Caki2 (cell line): ENCODE results near the gene GFER. TPM values are rescaled to one million over a fixed set of nuclear protein-coding genes. Genes with fewer than 3 reads are reported as not detected.
A peak's percentile ranks its signal among the peaks of the same experiment; 100 is the strongest.
"Not testable (repeated sequence)": the region's sequence is repeated elsewhere in the genome, so short reads cannot be mapped to it uniquely, and the experiment has no call there.

Experiments used
- DNase-seq: peaks from one replicate; pipeline ENCODE4 v3.0.0-alpha.2; 2015; ENCODE audit warnings: low read depth
- in situ Hi-C: cut with HindIII; loops from 2 replicates; pipeline ENCODE4 v1.10.0; 2016; ENCODE audit warnings: low sequenced_read_pairs, low pct_unique_long_range_greater_than_20kb, mixed read lengths
- total RNA-seq: library from RNA; depleted of rRNA; stranded (reverse); fragments of >200 nt; shearing (Covaris generic); gene quantifications from 2 replicates; pipeline ENCODE4 v1.2.3, GENCODE V29; 2014; ENCODE audit warnings: low replicate concordance; rRNA removed

Gene GFER
- 55.9 and 56.8 TPM in 2 replicates for total RNA-seq

DNA sequence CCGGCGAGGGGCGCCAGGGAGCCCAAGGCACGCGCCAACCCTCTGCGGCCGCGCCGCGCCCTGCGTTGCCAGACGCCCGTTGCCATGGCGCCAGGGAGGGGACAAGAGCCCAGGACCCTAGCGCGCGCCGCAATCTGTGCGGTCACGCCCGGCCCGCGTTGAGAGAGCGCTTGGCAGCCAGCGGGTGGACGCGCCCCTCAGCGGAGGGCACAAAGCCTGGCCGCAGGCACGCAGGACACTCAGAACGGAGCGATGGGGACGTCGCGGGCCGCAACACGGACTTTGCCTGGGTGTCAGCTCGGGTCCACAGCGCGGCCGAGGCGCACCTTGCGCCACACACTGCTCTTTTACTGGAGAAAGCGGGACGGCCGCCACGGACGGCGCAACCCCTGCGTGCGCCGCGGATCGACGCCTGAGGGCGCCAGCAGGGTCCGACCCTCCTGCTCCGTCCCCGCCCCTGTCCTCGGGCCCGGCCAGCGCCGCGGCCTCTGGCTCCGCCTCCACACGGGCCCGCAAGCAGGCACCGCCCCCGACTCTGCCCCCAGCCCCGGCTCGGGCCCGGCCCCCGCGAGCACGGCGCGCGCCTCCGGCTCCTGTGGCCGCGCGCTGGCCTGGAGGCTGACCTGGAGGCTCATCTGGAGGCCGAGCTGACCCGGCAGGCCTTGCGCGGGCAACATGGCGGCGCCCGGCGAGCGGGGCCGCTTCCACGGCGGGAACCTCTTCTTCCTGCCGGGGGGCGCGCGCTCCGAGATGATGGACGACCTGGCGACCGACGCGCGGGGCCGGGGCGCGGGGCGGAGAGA lies at the start of gene GFER:
Gene GFER (plus strand): TSS at position 650 of the 803 bp plus-strand sequence. CDS start 26 bp downstream, at position 676.
- DNase-seq: peak; percentile 92
- in situ Hi-C loops: no loop called here

- in situ Hi-C loops: no loop called here
- no peak for DNase-seq
These were observed 47.0 kb upstream of the GFER start for GRCh38 chr16:1936945-1937479.

DNA sequence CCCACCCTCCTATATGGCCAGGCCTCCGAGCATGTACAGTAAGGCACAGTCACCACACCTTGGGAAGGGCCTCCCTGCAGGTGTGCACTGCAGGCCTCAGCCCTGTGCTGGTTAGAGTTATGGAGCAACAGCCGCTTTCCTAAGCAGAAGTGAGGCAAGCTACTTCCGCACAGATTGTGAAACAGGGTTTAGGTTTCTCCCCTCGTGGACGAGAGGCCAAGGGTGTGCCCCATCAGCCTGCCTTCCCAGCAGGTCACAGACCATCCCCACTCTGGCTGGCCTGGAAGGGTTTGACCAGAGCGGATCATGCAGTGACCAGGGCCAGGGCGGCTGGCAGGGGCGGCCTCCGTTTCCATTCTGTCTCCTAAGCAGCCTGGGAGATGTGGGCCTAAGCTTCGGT lies 45.7 kb upstream of the GFER start:
- no peak for DNase-seq
- in situ Hi-C loops: no loop called here

GRCh38 chr16:1938910-1939309 lies 45.1 kb upstream of the GFER start:
- in situ Hi-C loops: no loop called here

DNA sequence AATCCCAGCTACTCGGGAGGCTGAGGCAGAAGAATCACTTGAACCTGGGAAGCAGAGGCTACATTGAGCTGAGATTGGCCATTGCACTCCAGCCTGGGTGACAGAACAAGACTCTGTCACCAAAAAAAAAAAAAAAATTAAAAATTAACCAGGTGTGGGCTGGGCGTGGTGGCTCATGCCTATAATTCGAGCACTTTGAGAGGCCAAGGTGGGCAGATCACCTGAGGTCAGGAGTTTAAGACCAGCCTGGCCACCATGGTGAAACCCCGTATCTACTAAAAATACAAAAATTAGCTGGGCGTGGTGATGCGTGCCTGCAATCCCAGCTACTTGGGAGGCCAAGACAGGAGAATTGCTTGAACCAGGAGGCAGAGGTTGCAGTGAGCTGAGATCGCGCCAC lies 44.2 kb upstream of the GFER start:
- DNase-seq, in situ Hi-C loops: not testable (repeated sequence)

More at GRCh38 chr16:1938910-1939309, 45.1 kb upstream of the GFER start:
- DNase-seq: no peak

DNA sequence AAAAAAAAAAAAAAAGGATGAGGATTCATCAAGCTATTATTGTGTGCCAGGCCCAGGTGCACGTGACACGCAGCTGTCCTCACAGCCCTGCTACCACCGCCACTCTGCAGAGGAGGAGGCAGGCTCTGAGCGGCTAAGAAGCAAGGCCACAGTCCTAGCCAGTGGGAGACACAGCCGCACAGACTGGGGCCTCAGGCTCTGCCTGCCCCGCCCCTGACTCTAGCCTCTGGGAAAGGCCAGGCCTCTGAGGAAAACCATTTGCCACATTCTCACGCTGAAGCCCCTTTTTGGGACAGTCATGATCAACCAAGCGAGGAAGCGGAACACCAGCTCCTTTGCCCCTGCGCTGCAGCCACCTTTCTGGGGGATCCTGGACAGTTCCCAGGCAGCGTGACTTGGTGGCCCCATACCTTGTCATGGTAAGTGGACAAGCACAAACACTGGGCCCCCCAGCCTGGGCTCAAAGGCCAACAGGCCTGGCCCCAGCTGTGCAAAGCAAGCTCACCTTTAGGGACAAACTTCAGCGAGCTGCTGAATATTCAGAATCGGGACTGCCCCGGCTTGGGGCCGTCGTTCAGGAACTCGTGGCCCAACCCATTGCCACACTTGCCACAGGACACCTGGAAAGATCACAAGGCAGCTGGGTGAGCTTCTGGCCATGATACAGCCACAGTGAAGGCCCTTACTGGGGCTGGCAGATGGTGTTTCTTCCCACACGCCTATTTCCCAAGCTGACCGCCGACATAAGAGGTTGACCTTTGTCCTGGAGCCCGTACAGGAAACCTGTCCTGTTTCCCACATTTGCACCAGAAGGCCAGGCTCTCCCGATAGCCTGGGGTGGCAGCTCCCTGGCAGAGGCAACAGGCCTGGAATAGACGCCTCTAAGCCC lies 43.5 kb upstream of the GFER start:
- in situ Hi-C loops: no loop called here
- peak; percentile 98 for DNase-seq

DNA sequence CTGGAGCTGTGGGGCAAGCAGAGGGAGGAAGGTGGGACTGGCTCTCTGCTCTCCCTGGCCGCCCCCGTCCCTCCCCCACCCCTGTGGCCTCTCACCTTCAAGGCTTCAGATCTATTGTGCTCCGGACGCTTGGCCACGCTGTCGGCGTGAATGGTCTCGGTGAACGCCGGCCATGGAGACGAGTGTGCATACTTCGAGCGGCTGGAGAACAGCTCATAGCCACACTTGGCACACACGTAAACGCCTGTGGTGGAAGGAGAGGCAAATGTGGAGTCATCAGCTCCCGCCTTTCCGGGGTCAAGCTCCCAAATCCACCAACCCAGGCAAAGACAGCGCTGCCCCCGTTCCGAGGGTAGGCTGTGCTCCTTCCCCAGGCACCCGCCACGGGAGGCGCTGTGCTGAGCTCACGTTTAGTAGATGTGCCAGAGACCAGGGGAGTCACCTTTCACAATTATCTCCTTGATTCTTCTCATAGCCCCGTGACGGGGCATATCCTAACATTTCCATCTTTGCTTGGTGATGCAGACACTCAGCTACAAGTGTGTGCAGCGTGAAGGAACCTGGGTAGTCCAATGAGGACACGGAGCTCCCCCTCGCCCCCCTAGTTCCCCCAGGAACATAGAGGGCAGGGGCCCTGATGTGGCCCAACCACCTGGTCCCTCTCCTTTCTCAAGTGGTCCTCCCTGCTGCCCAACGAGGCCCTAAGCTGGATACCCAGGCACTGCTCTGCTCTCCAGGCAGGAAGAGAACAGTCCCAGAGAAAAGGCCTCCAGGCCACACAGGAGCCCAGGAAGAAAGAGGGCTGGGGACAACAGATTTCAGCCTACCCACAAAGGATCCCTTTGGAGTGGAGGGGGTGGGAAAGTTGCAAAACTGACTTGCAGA lies 42.6 kb upstream of the GFER start:
- peak; percentile 97 for DNase-seq
- in situ Hi-C loops: no loop called here

- in situ Hi-C loops: no loop called here
- peak; percentile 59 for DNase-seq
These were observed 41.8 kb upstream of the GFER start for GRCh38 chr16:1942047-1942809.

DNA sequence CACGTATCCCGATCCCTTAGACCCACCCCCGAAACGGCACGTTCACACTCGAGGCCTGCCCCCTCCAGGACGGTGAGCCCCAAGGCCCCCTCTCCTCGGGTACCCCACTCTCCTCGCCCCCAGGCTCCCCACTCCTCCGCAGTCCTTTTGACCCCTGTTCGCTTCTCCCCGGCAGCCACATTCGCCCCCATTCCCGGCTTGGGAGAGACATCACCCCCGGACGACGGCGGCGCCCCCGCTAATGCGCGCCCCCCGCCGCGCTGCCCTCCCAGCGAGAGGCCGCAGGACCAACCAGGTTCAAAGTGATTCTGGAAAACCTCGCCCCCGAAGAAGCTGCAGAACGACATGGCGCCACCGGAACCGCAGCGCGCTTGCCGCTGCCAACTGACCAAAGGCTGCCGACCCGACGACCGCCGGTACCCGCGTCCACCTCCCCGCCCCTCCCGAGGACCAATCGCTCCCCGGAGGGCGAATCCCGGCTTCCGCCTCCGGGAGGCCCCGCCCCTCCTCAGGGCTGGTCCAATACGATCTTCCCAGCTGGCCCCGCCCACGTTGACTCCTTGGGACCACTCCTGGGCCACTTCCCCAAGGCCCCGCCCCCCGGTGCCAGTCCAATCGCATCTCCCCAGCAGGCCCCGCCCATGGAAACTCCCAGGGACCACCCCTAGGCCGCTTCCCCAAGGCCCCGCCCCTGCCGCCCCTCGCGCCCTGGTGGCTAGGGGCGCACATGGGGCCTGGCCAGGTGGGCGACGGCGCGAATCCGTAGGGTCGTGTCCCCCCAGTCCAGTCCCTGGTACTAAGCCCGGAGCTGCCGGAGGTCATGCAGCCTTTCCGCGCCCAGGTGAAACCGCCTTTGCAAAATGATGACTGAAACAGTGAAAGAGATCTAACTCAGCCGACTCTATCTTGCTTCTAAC lies 40.9 kb upstream of the GFER start, which contains the start of gene MSRB1:
Gene MSRB1 (minus strand): TSS at position 390 of the 917 bp plus-strand sequence. CDS start 43 bp downstream, at position 347.
- in situ Hi-C loops: no loop called here
- peak; percentile 98 for DNase-seq

- in situ Hi-C loops: no loop called here
- DNase-seq: no peak
These were observed 39.3 kb upstream of the GFER start for GRCh38 chr16:1944612-1945199.

DNA sequence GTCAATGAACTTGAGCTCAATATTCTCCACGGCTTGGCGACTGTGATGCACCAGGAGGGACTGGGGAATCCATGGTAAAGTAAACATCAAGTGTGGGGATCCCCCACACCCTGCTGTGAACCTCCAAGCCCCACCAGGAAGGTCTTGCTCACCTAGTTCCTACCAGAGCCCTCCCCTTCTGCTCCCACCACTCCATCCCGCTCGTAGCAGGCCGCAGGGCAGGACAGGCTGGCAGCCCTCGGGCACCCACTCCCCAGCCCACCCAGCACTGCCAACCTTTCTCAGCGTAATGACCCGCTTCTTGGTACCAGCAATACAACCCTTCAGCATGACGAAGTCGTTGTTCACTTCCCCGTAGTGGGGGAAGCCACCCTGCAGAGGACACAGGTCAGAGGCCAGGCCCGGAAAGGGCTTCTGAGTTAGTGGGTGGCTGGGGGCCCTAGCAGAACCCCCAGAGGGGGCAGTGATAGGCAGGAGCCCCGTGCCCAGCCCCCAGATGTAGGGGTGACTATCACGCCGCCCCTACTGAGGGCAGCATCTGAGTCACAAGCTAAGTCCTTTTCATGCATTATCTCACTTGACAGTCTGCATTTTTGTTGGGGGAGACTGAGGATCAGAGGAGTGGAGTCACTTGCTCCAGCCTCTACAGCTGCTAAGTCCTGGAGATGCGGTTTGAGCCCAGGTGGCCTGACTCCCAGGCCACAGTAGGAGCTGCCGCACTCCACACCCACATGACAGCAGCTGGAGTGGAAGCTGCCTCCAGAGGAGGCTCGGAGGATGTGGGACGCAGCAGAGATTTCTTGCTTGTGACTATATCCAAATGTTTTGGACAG lies 38.2 kb upstream of the GFER start:
- in situ Hi-C loops: no loop called here
- DNase-seq: no peak

DNA sequence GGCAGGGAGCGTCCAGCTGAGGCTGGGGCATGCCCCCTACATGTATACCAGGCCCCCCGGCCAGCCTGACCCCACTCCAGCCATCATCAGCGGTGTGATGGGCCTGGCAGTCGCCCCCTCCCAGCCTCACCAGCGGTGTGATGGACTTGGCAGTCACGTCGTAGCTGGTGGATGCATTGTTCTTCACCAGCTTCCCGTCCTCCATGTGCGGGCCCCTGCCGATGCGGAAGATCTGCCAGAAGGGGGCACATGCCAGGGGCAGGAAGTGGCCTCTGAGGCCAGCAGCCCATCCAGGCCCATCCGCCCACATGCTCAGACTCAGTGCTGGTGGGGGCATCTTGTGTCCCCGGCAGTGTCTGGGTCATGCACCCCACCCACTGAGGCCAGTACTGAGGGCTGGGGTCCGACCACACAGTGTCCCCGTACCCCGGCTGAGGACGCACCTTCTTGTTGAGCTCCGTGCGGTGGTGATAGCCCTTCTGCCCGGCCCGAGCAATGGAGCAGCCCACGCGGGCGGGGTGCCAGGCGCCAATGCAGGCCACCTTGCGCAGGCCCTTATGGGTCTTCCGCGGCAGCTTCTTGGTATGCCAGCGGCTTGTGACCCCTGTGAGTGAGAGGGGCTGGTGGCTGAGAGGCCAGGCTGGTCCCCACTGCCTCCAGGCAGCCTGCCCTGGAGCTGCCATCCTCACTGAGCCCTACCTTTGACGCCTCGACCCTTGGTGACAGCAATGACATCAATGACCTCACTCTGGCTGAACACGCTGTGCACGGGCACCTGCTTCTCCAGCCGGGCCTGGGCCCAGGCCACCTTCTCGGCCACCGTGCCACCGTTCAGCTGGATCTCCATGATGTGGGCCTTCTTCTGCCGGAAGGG lies 37.3 kb upstream of the GFER start:
- DNase-seq: no peak
- in situ Hi-C loops: no loop called here

DNA sequence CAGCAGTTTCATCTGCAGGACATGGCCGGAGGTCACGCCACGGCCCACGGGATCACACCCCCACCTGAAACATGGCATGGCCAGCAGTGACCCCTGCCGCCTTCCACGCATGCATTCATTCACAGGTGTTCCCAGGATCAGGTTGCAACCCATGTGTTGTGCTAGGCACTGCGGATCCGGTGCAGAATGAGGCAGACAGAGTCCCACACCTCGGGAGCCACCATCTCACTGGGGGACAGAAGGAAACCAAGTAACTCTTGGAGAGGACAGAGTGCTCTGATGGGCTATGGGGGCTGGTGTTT lies 36.7 kb upstream of the GFER start:
- in situ Hi-C loops: no loop called here
- no peak for DNase-seq

- in situ Hi-C loops: no loop called here
- no peak for DNase-seq
These were observed 34.5 kb upstream of the GFER start for GRCh38 chr16:1949507-1949906.
